Peyer's patch (tissue), 4 donors: ENCODE measurements around the gene HOXB5.

Experiments
- POLR2A ChIP-seq, 2 donors: fragments of 450-650 bp; IDR thresholded peaks; one replicate each; pipeline ENCODE4 v1.5.1; 2017; ENCODE audit warnings: antibody characterized with exemption in 2 of 2, mild to moderate bottlenecking in 2 of 2, moderate library complexity in 2 of 2
- TF ChIP-seq, protein P1 (sequence below), 6 experiments: fragments of 450-650 bp in 4 of 6; fragments of 200-600 bp in 2 of 6; sonication (generic) in 1 of 6; IDR thresholded peaks; one replicate each; pipeline ENCODE4 v1.5.1; 2017 to 2019; ENCODE audit warnings: antibody characterized with exemption in 6 of 6, mild to moderate bottlenecking in 3 of 6, moderate library complexity in 1 of 6

DNA sequence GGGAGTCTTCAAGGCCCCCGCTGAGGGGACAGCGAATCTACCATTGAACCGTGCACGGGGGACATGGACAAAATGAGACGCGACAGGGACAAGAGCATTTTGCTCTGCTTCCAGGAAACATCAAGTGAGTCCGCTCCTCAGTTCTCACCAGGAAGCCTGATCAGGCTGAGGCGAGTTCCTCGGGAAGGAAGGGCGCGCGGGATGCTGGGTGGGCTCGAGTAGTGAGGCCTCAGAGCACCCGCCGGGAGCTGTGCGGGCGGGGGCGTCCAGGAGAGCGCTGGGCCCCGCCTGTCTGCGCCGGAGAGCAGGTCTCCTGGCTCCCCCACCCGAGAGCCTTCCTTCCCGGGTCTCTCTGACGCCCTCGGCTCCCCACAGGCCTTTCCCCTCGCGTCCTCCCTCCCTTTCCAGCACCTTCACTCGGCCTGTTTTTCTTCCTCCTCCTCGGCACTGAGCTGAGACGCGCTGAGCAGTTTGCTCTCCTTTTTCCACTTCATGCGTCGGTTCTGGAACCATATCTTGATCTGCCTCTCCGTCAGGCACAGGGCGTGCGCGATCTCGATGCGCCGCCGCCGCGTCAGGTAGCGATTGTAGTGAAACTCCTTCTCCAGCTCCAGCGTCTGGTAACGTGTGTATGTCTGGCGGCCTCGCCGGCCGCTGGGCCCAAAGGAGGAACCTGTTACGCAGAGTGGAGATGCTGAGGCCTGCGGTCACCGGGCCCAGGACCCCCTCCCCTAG lies 2.6 kb upstream of the HOXB5 start:
- TF ChIP-seq, protein P1, sequence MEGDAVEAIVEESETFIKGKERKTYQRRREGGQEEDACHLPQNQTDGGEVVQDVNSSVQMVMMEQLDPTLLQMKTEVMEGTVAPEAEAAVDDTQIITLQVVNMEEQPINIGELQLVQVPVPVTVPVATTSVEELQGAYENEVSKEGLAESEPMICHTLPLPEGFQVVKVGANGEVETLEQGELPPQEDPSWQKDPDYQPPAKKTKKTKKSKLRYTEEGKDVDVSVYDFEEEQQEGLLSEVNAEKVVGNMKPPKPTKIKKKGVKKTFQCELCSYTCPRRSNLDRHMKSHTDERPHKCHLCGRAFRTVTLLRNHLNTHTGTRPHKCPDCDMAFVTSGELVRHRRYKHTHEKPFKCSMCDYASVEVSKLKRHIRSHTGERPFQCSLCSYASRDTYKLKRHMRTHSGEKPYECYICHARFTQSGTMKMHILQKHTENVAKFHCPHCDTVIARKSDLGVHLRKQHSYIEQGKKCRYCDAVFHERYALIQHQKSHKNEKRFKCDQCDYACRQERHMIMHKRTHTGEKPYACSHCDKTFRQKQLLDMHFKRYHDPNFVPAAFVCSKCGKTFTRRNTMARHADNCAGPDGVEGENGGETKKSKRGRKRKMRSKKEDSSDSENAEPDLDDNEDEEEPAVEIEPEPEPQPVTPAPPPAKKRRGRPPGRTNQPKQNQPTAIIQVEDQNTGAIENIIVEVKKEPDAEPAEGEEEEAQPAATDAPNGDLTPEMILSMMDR (IDR thresholded peaks at IDR 0.05), result no peak
- TF ChIP-seq POLR2A (IDR thresholded peaks at IDR 0.05), result no peak
